Caco-2 (cell line): ENCODE measurements around the gene CARS1. TPM values are rescaled to one million over a fixed set of nuclear protein-coding genes. Genes with fewer than 3 reads are reported as not detected.

Experiments used
- BruUV-seq: library from RNA; stranded (reverse); fragments of 400-500 nt; replicated peaks from 2 replicates; lab custom pipeline; 2021; lab: Mats Ljungman, UMichigan
- CTCF ChIA-PET: fragments of 300-600 bp; sonication (Branson Sonifier 250); formaldehyde crosslinking; loops from one replicate; lab custom pipeline; 2022; ENCODE audit warnings: antibody characterized with exemption; lab: Charles Lee
- POLR2A ChIA-PET: fragments of 300-600 bp; sonication (Branson Sonifier 250); formaldehyde crosslinking; loops from one replicate; lab custom pipeline; 2022; ENCODE audit warnings: antibody characterized with exemption; lab: Charles Lee
- DNase-seq, 2 experiments: peaks; one replicate each; pipeline versions ENCODE4 v3.0.0 to v3.0.0-alpha.2; 2020 to 2022
- H3K27me3 ChIP-seq: replicated peaks from 2 replicates; pipeline ENCODE4 v1.6.0; 2011; ENCODE audit warnings: low read length; ENCODE audit not compliant: control insufficient read depth, insufficient read depth
- H3K36me3 ChIP-seq: 2 replicates; pipeline ENCODE4 v1.5.1; 2011; ENCODE audit warnings: low read length; ENCODE audit not compliant: control insufficient read depth, insufficient read depth
- H3K4me1 ChIP-seq: fragments of 250-450 bp; sonication (Bioruptor Pico); 2 replicates; pipeline ENCODE4 v1.5.1; 2020; ENCODE audit warnings: mild to moderate bottlenecking
- H3K4me3 ChIP-seq: 2 replicates; pipeline ENCODE4 v1.5.1; 2011; ENCODE audit warnings: low read depth, mild to moderate bottlenecking, control low read depth, low read length
- H3K9me3 ChIP-seq: fragments of 250-450 bp; sonication (Bioruptor Pico); 2 replicates; pipeline ENCODE4 v1.5.1; 2020; ENCODE audit warnings: mild to moderate bottlenecking, moderate library complexity
- H3K27ac Mint-ChIP-seq: one replicate; pipeline ENCODE4 v1.8.0; 2022; ENCODE audit warnings: mixed read lengths; ENCODE audit not compliant: unreplicated experiment
- H3K27me3 Mint-ChIP-seq: one replicate; pipeline ENCODE4 v1.8.0; 2022; ENCODE audit warnings: mixed read lengths; ENCODE audit not compliant: insufficient read depth, unreplicated experiment
- H3K36me3 Mint-ChIP-seq: one replicate; pipeline ENCODE4 v1.8.0; 2022; ENCODE audit warnings: mild to moderate bottlenecking, mixed read lengths; ENCODE audit not compliant: insufficient read depth, unreplicated experiment
- H3K4me1 Mint-ChIP-seq: one replicate; pipeline ENCODE4 v1.8.0; 2022; ENCODE audit warnings: low read depth, mixed read lengths; ENCODE audit not compliant: unreplicated experiment
- H3K4me3 Mint-ChIP-seq: one replicate; pipeline ENCODE4 v1.8.0; 2022; ENCODE audit warnings: mild to moderate bottlenecking, moderate library complexity, mixed read lengths; ENCODE audit not compliant: unreplicated experiment
- H3K9me3 Mint-ChIP-seq: one replicate; pipeline ENCODE4 v1.8.0; 2022; ENCODE audit warnings: mixed read lengths; ENCODE audit not compliant: unreplicated experiment
- CTCF ChIP-seq, 2 experiments: fragments of 200-600 bp in 1 of 2; IDR thresholded peaks; 1 replicate in 1 of 2; 2 replicates in 1 of 2; pipeline versions ENCODE4 v1.5.1 to v1.8.0; 2011 to 2022; ENCODE audit warnings: antibody characterized with exemption in 1 of 2, control low read depth in 1 of 2, inconsistent platforms in 1 of 2, low read depth in 1 of 2, low read length in 1 of 2, mild to moderate bottlenecking in 1 of 2, moderate library complexity in 1 of 2; ENCODE audit not compliant: insufficient read depth in 1 of 2, severe bottlenecking in 1 of 2, unreplicated experiment in 1 of 2
- intact Hi-C: fragments of 100-400 bp; cut with micrococcal nuclease; formaldehyde crosslinking; loops from one replicate; pipeline ENCODE4 v1.10.0; 2022; ENCODE audit not compliant: unreplicated experiment
- total RNA-seq: library from RNA; stranded (reverse); gene quantifications from 2 replicates; pipeline ENCODE4 v1.2.3, GENCODE V29; 2022

Gene CARS1
- total RNA-seq, 1 experiment from 2014 or later: 121 TPM

- DNase-seq: no peak
- no TSS peak for BruUV-seq
- no peak overlapping the region for H3K4me3 ChIP-seq
- ChIA-PET CTCF (no interaction called here), POLR2A (no interaction called here)
- no peaks in the 10 kb centered on the region for H3K27me3 ChIP-seq
- peaks cover 12% of the 10 kb centered on the region; the same call in 1 of the 2 replicates for H3K9me3 ChIP-seq
- peaks cover 17% of the 10 kb centered on the region for H3K4me1 Mint-ChIP-seq
- TF ChIP-seq CTCF (IDR thresholded peaks at IDR 0.05; ENCODE audit: insufficient read depth in 1 of 2, low read depth in 1 of 2, low read length in 1 of 2, severe bottlenecking in 1 of 2, unreplicated experiment in 1 of 2): no peak
- no peaks in the 10 kb centered on the region for H3K27me3 Mint-ChIP-seq
- H3K27ac Mint-ChIP-seq: no peak overlapping the region
- peaks cover 11% of the 10 kb centered on the region for H3K36me3 Mint-ChIP-seq
- H3K9me3 Mint-ChIP-seq: peaks cover 15% of the 10 kb centered on the region
- H3K36me3 ChIP-seq: no peaks in the 10 kb centered on the region; the same call in 1 of the 2 replicates
- intact Hi-C loops: no loop called here
- no peak overlapping the region for H3K4me3 Mint-ChIP-seq
- H3K4me1 ChIP-seq: peaks cover 10% of the 10 kb centered on the region
Observed at GRCh38 chr11:3060436-3061025, 3.3 kb upstream of the CARS1 start.

GRCh38 chr11:3058753-3059664 is 1.8 kb upstream of the CARS1 start:
- no peak overlapping the region for H3K27ac Mint-ChIP-seq
- peak in 1 of 2 experiments; percentile 43 for DNase-seq

More at GRCh38 chr11:3058753-3059664, 1.8 kb upstream of the CARS1 start:
- Histone ChIP-seq H3K36me3 (no peaks in the 10 kb centered on the region), H3K9me3 (peaks cover 4% of the 10 kb centered on the region; the same call in 1 of the 2 replicates), H3K4me3 (no peak overlapping the region), H3K27me3 (no peaks in the 10 kb centered on the region), H3K4me1 (peaks cover 9% of the 10 kb centered on the region)
- Mint-ChIP-seq H3K4me3 (peak overlapping the region; percentile 30), H3K36me3 (peaks cover 26% of the 10 kb centered on the region), H3K27me3 (no peaks in the 10 kb centered on the region), H3K4me1 (peaks cover 9% of the 10 kb centered on the region), H3K9me3 (peaks cover 6% of the 10 kb centered on the region)
- no TSS peak for BruUV-seq
- ChIA-PET CTCF (interaction anchor here (0.8 kb wide), 1 partner anchor 33 kb away, joined by 4 read pairs; no protein-coding TSS in a partner anchor), POLR2A (no interaction called here)
- intact Hi-C loops: no loop called here
- TF ChIP-seq CTCF (IDR thresholded peaks at IDR 0.05; ENCODE audit: insufficient read depth in 1 of 2, low read depth in 1 of 2, low read length in 1 of 2, severe bottlenecking in 1 of 2, unreplicated experiment in 1 of 2): peak; percentile 9 to 12
